HepG2 (cell line): ENCODE results near the gene OR10X1. TPM values are rescaled to one million over a fixed set of nuclear protein-coding genes. Genes with fewer than 3 reads are reported as not detected.

ENCODE experiments used
- ATAC-seq: fragments of 200-7000 bp; cut with Tn5 transposase; 3 replicates; pipeline ENCODE4 v1.9.1; 2020; ENCODE audit warnings: mild to moderate bottlenecking, moderate library complexity
- BruUV-seq: library from RNA; stranded (reverse); fragments of 400-500 nt; replicated peaks from 2 replicates; lab custom pipeline; 2021; lab: Mats Ljungman, UMichigan
- CTCF ChIA-PET: fragments of 300-600 bp; formaldehyde crosslinking; extraction: SDS; loops from one replicate; lab custom pipeline; 2021; ENCODE audit warnings: low total read pairs, inconsistent platforms, low intra/inter-chr PET ratio; lab: Yijun Ruan, JAX
- POLR2A ChIA-PET: fragments of 350-600 bp; sonication (Branson Sonifier 250); formaldehyde crosslinking; loops from one replicate; lab custom pipeline; 2020; ENCODE audit warnings: antibody characterized with exemption, inconsistent platforms; lab: Yijun Ruan, JAX
- DNase-seq: peaks from one replicate; pipeline ENCODE4 v3.0.0-alpha.2; 2015; ENCODE audit warnings: low spot score
- FAIRE-seq: peaks from 3 replicates; lab custom pipeline; 2011; peaks lifted over from hg19 to GRCh38; lab: Jason Lieb, UNC
- H2AFZ ChIP-seq: one replicate; pipeline ENCODE4 v1.6.1; 2011; ENCODE audit warnings: low read length, inconsistent platforms
- H3K27ac ChIP-seq: fragments of 300-600 bp; 3 replicates; pipeline ENCODE4 v1.8.0; 2011; ENCODE audit warnings: mixed run types, mild to moderate bottlenecking, mixed read lengths, low read length, inconsistent platforms; ENCODE audit not compliant: insufficient read depth; ENCODE audit errors: extremely low read length
- H3K27me3 ChIP-seq, 2 experiments: fragments of 200-600 bp in 1 of 2; 2 replicates in 1 of 2; 3 replicates in 1 of 2; pipeline versions ENCODE4 v1.6.0 to v1.8.0; 2011; ENCODE audit warnings: low read length in 2 of 2, mild to moderate bottlenecking in 2 of 2, moderate library complexity in 2 of 2, inconsistent platforms in 1 of 2; ENCODE audit not compliant: insufficient read depth in 2 of 2, control insufficient read depth in 1 of 2
- H3K36me3 ChIP-seq, 2 experiments: fragments of 200-600 bp in 1 of 2; replicated peaks in 1 of 2; 2 replicates in 1 of 2; 3 replicates in 1 of 2; pipeline versions ENCODE4 v1.5.1 to v1.8.0; 2011; ENCODE audit warnings: low read length in 2 of 2, inconsistent platforms in 1 of 2; ENCODE audit not compliant: insufficient read depth in 2 of 2, control insufficient read depth in 1 of 2
- H3K4me1 ChIP-seq: 2 replicates; pipeline ENCODE4 v1.5.1; 2012; ENCODE audit warnings: low read length, inconsistent platforms; ENCODE audit not compliant: insufficient read depth
- H3K4me2 ChIP-seq: 2 replicates; pipeline ENCODE4 v1.6.0; 2011; ENCODE audit warnings: low read depth, low read length, inconsistent platforms
- H3K4me3 ChIP-seq, 3 experiments: fragments of 200-600 bp in 1 of 3; sonication (generic), shearing (Covaris generic) in 1 of 3; replicated peaks in 1 of 3; 2 replicates each; pipeline ENCODE4 v1.5.1; 2011 to 2016; ENCODE audit warnings: low read length in 3 of 3, inconsistent platforms in 2 of 3, low read depth in 2 of 3, mild to moderate bottlenecking in 2 of 3, control low read depth in 1 of 3, mixed read lengths in 1 of 3; ENCODE audit not compliant: insufficient read depth in 1 of 3
- H3K79me2 ChIP-seq: one replicate; pipeline ENCODE4 v1.6.1; 2011; ENCODE audit warnings: low read length, inconsistent platforms; ENCODE audit not compliant: insufficient read depth
- H3K9ac ChIP-seq: 2 replicates; pipeline ENCODE4 v1.6.0; 2011; ENCODE audit warnings: mild to moderate bottlenecking, low read depth, low read length, inconsistent platforms; ENCODE audit not compliant: insufficient read depth
- H3K9me3 ChIP-seq: 2 replicates; pipeline ENCODE4 v1.5.1; 2012; ENCODE audit warnings: mild to moderate bottlenecking, low read length
- H4K20me1 ChIP-seq: 2 replicates; pipeline ENCODE4 v1.6.0; 2011; ENCODE audit warnings: inconsistent platforms, mild to moderate bottlenecking, low read length, moderate library complexity; ENCODE audit not compliant: insufficient read depth
- AKNA ChIP-seq: sonication (generic); formaldehyde crosslinking; IDR thresholded peaks from 2 replicates; pipeline ENCODE4 v1.4.0; 2020; ENCODE audit warnings: missing genetic modification reagents, borderline replicate concordance
- ARNTL ChIP-seq: sonication (generic); formaldehyde crosslinking; IDR thresholded peaks from 2 replicates; pipeline ENCODE4 v1.4.0; 2020; ENCODE audit warnings: mild to moderate bottlenecking, missing genetic modification reagents
- CREB3 ChIP-seq: sonication (generic); formaldehyde crosslinking; IDR thresholded peaks from 2 replicates; pipeline ENCODE4 v1.5.0; 2020; ENCODE audit warnings: missing genetic modification reagents
- DMAP1 ChIP-seq: IDR thresholded peaks from 2 replicates; pipeline ENCODE4 v1.6.1; 2016
- GRHL1 ChIP-seq: sonication (generic); formaldehyde crosslinking; conservative IDR thresholded peaks from 2 replicates; pipeline ENCODE4 v1.8.0; 2022; ENCODE audit warnings: missing genetic modification reagents
- JARID2 ChIP-seq: sonication (generic); formaldehyde crosslinking; IDR thresholded peaks from 2 replicates; pipeline ENCODE4 v1.8.1; 2023; ENCODE audit warnings: missing genetic modification reagents, inconsistent platforms; ENCODE audit not compliant: insufficient replicate concordance
- KDM1A ChIP-seq: IDR thresholded peaks from 2 replicates; pipeline ENCODE4 v1.6.1; 2016; ENCODE audit warnings: missing compliant biosample characterization
- MXD1 ChIP-seq: sonication (generic); formaldehyde crosslinking; IDR thresholded peaks from 2 replicates; pipeline ENCODE4 v1.4.0; 2020; ENCODE audit warnings: mild to moderate bottlenecking, missing genetic modification reagents
- PRDM10 ChIP-seq: sonication (generic); formaldehyde crosslinking; IDR thresholded peaks from 2 replicates; pipeline ENCODE4 v1.4.0; 2020; ENCODE audit warnings: low read depth, missing genetic modification reagents
- SCMH1 ChIP-seq: sonication (generic); formaldehyde crosslinking; IDR thresholded peaks from 2 replicates; pipeline ENCODE4 v1.9.0; 2021; ENCODE audit warnings: missing genetic modification reagents, mild to moderate bottlenecking, borderline replicate concordance
- ZBTB7A ChIP-seq: sonication (generic); formaldehyde crosslinking; IDR thresholded peaks from 2 replicates; pipeline ENCODE4 v1.8.0; 2022; ENCODE audit warnings: mild to moderate bottlenecking, missing genetic modification reagents
- ZKSCAN8 ChIP-seq: IDR thresholded peaks from 2 replicates; pipeline ENCODE4 v1.6.1; 2016; ENCODE audit warnings: borderline replicate concordance, missing genetic modification reagents, missing compliant biosample characterization
- ZNF549 ChIP-seq: sonication (generic); formaldehyde crosslinking; IDR thresholded peaks from 2 replicates; pipeline ENCODE4 v1.5.0; 2020; ENCODE audit warnings: missing genetic modification reagents
- ZNF788 ChIP-seq: sonication (generic); formaldehyde crosslinking; IDR thresholded peaks from 2 replicates; pipeline ENCODE4 v1.5.0; 2020; ENCODE audit warnings: mild to moderate bottlenecking, missing genetic modification reagents, borderline replicate concordance
- WGBS: methylation state at CpG from one replicate; pipeline ENCODE4 v1.1.6; 2017; ENCODE audit warnings: low lambda C conversion rate; 5-methylcytosine and 5-hydroxymethylcytosine counted together
- in situ Hi-C: cut with HindIII; loops from 2 replicates; pipeline ENCODE4 v1.10.0; 2017; ENCODE audit warnings: low pct_unique_long_range_greater_than_20kb; ENCODE audit not compliant: extremely low pct_ligation_motif_present
- intact Hi-C: fragments of 100-400 bp; cut with micrococcal nuclease; formaldehyde crosslinking; loops from one replicate; pipeline ENCODE4 v1.10.0; 2022; ENCODE audit not compliant: unreplicated experiment
- polyA plus RNA-seq, 8 experiments: library from polyadenylated mRNA; depleted of rRNA in 3 of 8; stranded (reverse) in 7 of 8; unstranded in 1 of 8; fragments of >200 nt; fragmentation: Illumina TruSeq in 4 of 8; extraction: Trizol in 4 of 8; gene quantifications; 2 replicates each; pipeline versions ENCODE4 v1.2.1 to v1.2.3, GENCODE V29; 2011 to 2016; ENCODE audit warnings: low read depth in 4 of 8, missing spikeins in 1 of 8, mixed read lengths in 1 of 8; ENCODE audit not compliant: insufficient read depth in 1 of 8
- total RNA-seq, 5 experiments: library from RNA; depleted of rRNA; stranded (reverse); fragments of >200 nt; fragmentation: Illumina TruSeq; extraction: Trizol; gene quantifications; 2 replicates each; pipeline ENCODE4 v1.2.3, GENCODE V29; 2016; ENCODE audit warnings: low read depth in 1 of 5

OR10X1 gene
- total and polyA plus RNA-seq, 2 of the 13 experiments (the other 11 are each of a cell fraction or from before 2014, with no cell fraction given): not detected

GRCh38 chr1:158559696-158560095, 20.0 kb downstream of the OR10X1 start:
- in situ Hi-C loops: no loop called here
- H3K4me3 ChIP-seq: no peak overlapping the region
- no peaks in the 10 kb centered on the region for H4K20me1 ChIP-seq
- H3K79me2 ChIP-seq: no peaks in the 10 kb centered on the region
- no peak overlapping the region for H3K9ac ChIP-seq
- H3K36me3 ChIP-seq: no peaks in the 10 kb centered on the region
- no peak overlapping the region for H2AFZ ChIP-seq
- H3K9me3 ChIP-seq: peaks cover 46% of the 10 kb centered on the region
- no peak for FAIRE-seq
- no peak overlapping the region for H3K27ac ChIP-seq
- ATAC-seq: no peak
- ChIA-PET POLR2A (no interaction called here), CTCF (no interaction called here)
- no peak for DNase-seq
- no peaks in the 10 kb centered on the region for H3K27me3 ChIP-seq
- intact Hi-C loops: no loop called here
- 3% methylated on average over 1 of the region's 1 CpG for WGBS
- H3K4me1 ChIP-seq: no peaks in the 10 kb centered on the region
- H3K4me2 ChIP-seq: no peak overlapping the region
- BruUV-seq: no TSS peak
- no peak for TF ChIP-seq ARNTL (CRISPR knock-in tag)
- TF ChIP-seq ZNF788: no peak
- no peak for TF ChIP-seq DMAP1 (CRISPR knock-in tag)
- TF ChIP-seq ZNF549: no peak
- TF ChIP-seq CREB3 (CRISPR knock-in tag): no peak
- no peak for TF ChIP-seq SCMH1 (CRISPR knock-in tag)
- no peak for TF ChIP-seq JARID2 (CRISPR knock-in tag)
- no peak for TF ChIP-seq AKNA (CRISPR knock-in tag)
- TF ChIP-seq KDM1A (CRISPR knock-in tag): no peak
- no peak for TF ChIP-seq ZBTB7A (CRISPR knock-in tag)
- no peak for TF ChIP-seq ZKSCAN8
- no peak for TF ChIP-seq MXD1 (CRISPR knock-in tag)
- no peak for TF ChIP-seq GRHL1 (CRISPR knock-in tag)
- no peak for TF ChIP-seq PRDM10 (CRISPR knock-in tag)
